Glutamatergic neuron (in vitro differentiated cells): ENCODE results near the gene KIAA0753. TPM values are rescaled to one million over a fixed set of nuclear protein-coding genes. Genes with fewer than 3 reads are reported as not detected.
"Not testable (repeated sequence)": the region's sequence is repeated elsewhere in the genome, so short reads cannot be mapped to it uniquely, and the experiment has no call there.

Experiments used
- DNase-seq: peaks from one replicate; pipeline ENCODE4 v3.0.0; 2022
- H3K27ac Mint-ChIP-seq: one replicate; pipeline ENCODE4 v1.8.0; 2020; ENCODE audit warnings: mild to moderate bottlenecking, mixed read lengths, inconsistent platforms; ENCODE audit not compliant: unreplicated experiment
- H3K27me3 Mint-ChIP-seq: one replicate; pipeline ENCODE4 v1.8.0; 2020; ENCODE audit warnings: mild to moderate bottlenecking, moderate library complexity, mixed read lengths, inconsistent platforms; ENCODE audit not compliant: unreplicated experiment
- H3K36me3 Mint-ChIP-seq: one replicate; pipeline ENCODE4 v1.8.0; 2020; ENCODE audit warnings: mild to moderate bottlenecking, mixed read lengths, inconsistent platforms; ENCODE audit not compliant: unreplicated experiment
- H3K4me1 Mint-ChIP-seq: one replicate; pipeline ENCODE4 v1.8.0; 2020; ENCODE audit warnings: mild to moderate bottlenecking, low read depth, mixed read lengths, inconsistent platforms; ENCODE audit not compliant: unreplicated experiment
- H3K4me3 Mint-ChIP-seq: one replicate; pipeline ENCODE4 v1.8.0; 2020; ENCODE audit warnings: mild to moderate bottlenecking, mixed read lengths, inconsistent platforms; ENCODE audit not compliant: unreplicated experiment
- H3K9me3 Mint-ChIP-seq: one replicate; pipeline ENCODE4 v1.8.0; 2020; ENCODE audit warnings: mild to moderate bottlenecking, moderate library complexity, mixed read lengths, inconsistent platforms; ENCODE audit not compliant: unreplicated experiment
- total RNA-seq: library from RNA; stranded (reverse); fragmentation: NEBNext Ultra II Directional; extraction: Animal tissue kit (Norgen Biotek cat#: 25700); gene quantifications from one replicate; pipeline ENCODE4 v1.2.1, GENCODE V29; 2021; ENCODE audit not compliant: unreplicated experiment
- TF ChIP-seq, protein P1 (sequence below): fragments of 200-600 bp; sonication (generic); IDR thresholded peaks from one replicate; pipeline ENCODE4 v1.5.0; 2021; ENCODE audit not compliant: partially characterized antibody, unreplicated experiment

Gene KIAA0753
- total RNA-seq, 1 donor from 2014 or later: 25.6 TPM

DNA sequence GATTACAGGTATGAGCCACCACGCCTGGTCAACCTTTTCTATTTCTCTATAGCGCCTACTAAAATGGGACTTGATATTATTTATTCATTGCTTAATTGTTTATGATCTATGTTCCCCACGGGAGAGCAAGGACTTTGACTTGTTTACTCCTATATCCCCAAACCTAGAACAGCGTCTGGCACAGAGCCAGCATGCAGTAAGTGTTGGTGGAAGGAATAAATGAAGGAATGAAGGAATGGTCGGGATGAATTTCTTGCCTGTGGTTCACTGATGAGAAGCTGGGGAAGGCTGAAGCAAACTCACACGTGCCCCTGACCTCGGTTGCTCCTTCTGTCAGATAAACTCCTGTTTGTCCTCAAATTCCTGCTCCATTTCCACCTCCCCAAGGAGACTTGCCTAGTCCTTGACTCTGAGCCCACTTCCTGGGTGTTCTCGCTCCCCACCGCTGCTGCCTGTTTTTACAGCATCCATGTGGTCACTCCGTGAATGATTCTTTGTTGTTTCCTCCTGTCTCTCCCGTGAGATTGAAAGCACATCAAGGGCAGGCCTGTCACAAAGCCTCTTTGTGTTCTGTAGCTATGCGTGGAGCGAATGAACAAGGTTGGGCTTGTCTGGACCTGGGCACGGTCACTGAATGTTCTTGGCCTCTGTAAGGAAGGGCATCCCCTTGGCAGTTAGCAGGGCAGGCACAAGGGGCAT, 28.4 kb upstream of the KIAA0753 start:
- no peak overlapping the region for H3K27ac Mint-ChIP-seq

DNA sequence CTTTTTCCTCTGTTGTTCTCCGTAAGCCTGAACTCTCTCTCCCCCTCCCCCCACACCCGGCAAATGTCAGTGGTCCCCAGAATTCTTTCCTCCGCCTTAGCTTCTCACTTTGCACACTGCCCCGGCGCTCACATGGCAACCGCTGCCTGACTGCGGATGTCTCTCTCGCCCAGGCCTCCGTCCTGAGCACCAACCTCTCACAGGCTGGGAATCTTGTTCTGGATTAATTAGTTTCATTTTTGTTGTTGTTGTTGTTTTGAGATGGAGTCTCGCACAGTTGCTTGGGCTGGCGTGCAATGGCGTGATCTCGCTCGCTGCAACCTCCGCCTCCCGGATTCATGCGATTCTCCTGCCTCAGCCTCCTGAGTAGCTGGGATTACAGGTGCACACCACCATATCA, 27.7 kb upstream of the KIAA0753 start:
- Mint-ChIP-seq H3K36me3 (peaks cover 4% of the 10 kb centered on the region), H3K9me3 (no peaks in the 10 kb centered on the region), H3K4me1 (no peaks in the 10 kb centered on the region), H3K4me3 (no peak overlapping the region), H3K27ac (no peak overlapping the region), H3K27me3 (peaks cover 6% of the 10 kb centered on the region)
- TF ChIP-seq, protein P1, sequence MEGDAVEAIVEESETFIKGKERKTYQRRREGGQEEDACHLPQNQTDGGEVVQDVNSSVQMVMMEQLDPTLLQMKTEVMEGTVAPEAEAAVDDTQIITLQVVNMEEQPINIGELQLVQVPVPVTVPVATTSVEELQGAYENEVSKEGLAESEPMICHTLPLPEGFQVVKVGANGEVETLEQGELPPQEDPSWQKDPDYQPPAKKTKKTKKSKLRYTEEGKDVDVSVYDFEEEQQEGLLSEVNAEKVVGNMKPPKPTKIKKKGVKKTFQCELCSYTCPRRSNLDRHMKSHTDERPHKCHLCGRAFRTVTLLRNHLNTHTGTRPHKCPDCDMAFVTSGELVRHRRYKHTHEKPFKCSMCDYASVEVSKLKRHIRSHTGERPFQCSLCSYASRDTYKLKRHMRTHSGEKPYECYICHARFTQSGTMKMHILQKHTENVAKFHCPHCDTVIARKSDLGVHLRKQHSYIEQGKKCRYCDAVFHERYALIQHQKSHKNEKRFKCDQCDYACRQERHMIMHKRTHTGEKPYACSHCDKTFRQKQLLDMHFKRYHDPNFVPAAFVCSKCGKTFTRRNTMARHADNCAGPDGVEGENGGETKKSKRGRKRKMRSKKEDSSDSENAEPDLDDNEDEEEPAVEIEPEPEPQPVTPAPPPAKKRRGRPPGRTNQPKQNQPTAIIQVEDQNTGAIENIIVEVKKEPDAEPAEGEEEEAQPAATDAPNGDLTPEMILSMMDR: no peak
- no peak for DNase-seq

More for the DNA sequence above, 28.4 kb upstream of the KIAA0753 start:
- TF ChIP-seq, protein P1: no peak
- Mint-ChIP-seq H3K27me3 (peaks cover 6% of the 10 kb centered on the region), H3K36me3 (peaks cover 4% of the 10 kb centered on the region), H3K4me1 (no peaks in the 10 kb centered on the region), H3K9me3 (no peaks in the 10 kb centered on the region), H3K4me3 (no peak overlapping the region)
- DNase-seq: no peak

GRCh38 chr17:6667516-6667915, 27.0 kb upstream of the KIAA0753 start:
- Mint-ChIP-seq H3K4me1 (no peaks in the 10 kb centered on the region), H3K9me3 (no peaks in the 10 kb centered on the region)
- DNase-seq: no peak

DNA sequence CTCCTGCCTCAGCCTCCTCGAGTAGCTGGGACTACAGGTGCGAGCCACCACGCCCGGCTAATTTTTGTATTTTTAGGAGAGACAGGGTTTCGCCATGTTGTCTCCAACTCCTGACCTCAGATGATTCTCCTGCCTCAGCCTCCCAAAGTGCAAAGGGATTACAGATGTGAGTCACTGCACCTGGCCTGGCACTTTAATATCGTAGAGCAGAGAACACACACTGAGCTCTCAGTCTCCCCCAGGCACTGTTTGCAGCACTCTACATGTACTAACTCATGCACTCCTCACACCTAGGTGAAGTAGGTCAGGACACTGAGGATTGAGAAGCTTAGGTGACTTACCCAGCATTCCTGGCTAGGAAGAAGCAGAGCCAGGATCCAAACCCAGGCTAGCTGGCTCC, 26.0 kb upstream of the KIAA0753 start:
- H3K9me3 Mint-ChIP-seq: no peaks in the 10 kb centered on the region
- TF ChIP-seq, protein P1: no peak
- H3K27ac Mint-ChIP-seq: no peak overlapping the region
- H3K4me1 Mint-ChIP-seq: no peaks in the 10 kb centered on the region
- DNase-seq: no peak
- peaks cover 4% of the 10 kb centered on the region for H3K36me3 Mint-ChIP-seq
- H3K4me3 Mint-ChIP-seq: no peak overlapping the region
- H3K27me3 Mint-ChIP-seq: peaks cover 7% of the 10 kb centered on the region

More at GRCh38 chr17:6667516-6667915, 27.0 kb upstream of the KIAA0753 start:
- H3K4me3 Mint-ChIP-seq: no peak overlapping the region
- peaks cover 4% of the 10 kb centered on the region for H3K36me3 Mint-ChIP-seq
- TF ChIP-seq, protein P1: no peak
- H3K27ac Mint-ChIP-seq: no peak overlapping the region
- peaks cover 6% of the 10 kb centered on the region for H3K27me3 Mint-ChIP-seq

- peak; percentile 75 for DNase-seq
- Mint-ChIP-seq H3K4me1 (no peaks in the 10 kb centered on the region), H3K27me3 (peaks cover 10% of the 10 kb centered on the region), H3K36me3 (peaks cover 4% of the 10 kb centered on the region), H3K4me3 (no peak overlapping the region), H3K9me3 (no peaks in the 10 kb centered on the region), H3K27ac (no peak overlapping the region)
- TF ChIP-seq, protein P1: peak; percentile 88
Measured at GRCh38 chr17:6666077-6666521, 25.6 kb upstream of the KIAA0753 start.

DNA sequence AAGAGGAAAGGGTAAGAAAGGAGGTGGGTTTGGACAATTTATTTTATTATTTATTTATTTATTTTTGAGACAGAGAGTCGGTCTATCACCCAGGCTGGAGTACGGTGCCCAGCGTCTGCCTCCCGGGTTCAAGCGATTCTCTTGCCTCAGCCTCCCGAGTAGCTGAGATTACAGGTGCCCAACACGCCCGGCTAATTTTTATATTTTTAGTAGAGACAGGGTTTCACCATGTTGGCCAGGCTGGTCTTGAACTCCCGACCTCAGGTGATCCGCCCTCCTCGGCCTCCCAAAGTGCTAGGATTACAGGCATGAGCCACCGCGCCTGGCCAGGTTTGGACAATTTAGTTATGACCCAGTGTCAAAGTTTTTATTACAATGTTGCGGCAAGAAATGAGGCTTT, 22.7 kb upstream of the KIAA0753 start:
- H3K36me3 Mint-ChIP-seq, H3K9me3 Mint-ChIP-seq, H3K4me3 Mint-ChIP-seq, H3K4me1 Mint-ChIP-seq, DNase-seq, H3K27ac Mint-ChIP-seq, H3K27me3 Mint-ChIP-seq: not testable (repeated sequence)
